ENCODE measurements around the gene CNTN1.

CNTN1 gene

GRCh38 chr12:41120211-41120610, 428.0 kb downstream of the CNTN1 start:
- DNase-seq, result no peak
- H3K4me3 ChIP-seq (ENCODE audit: low read depth, low read length), result no peak overlapping the region
- H3K27me3 ChIP-seq (ENCODE audit: insufficient read depth, low read depth, severe bottlenecking), result no peaks in the 10 kb centered on the region
- no peaks in the 10 kb centered on the region for H3K36me3 ChIP-seq
- H3K9me3 ChIP-seq (ENCODE audit: severe bottlenecking), result no peaks in the 10 kb centered on the region
- H3K27ac ChIP-seq, result no peak overlapping the region
- TF ChIP-seq, protein P1, sequence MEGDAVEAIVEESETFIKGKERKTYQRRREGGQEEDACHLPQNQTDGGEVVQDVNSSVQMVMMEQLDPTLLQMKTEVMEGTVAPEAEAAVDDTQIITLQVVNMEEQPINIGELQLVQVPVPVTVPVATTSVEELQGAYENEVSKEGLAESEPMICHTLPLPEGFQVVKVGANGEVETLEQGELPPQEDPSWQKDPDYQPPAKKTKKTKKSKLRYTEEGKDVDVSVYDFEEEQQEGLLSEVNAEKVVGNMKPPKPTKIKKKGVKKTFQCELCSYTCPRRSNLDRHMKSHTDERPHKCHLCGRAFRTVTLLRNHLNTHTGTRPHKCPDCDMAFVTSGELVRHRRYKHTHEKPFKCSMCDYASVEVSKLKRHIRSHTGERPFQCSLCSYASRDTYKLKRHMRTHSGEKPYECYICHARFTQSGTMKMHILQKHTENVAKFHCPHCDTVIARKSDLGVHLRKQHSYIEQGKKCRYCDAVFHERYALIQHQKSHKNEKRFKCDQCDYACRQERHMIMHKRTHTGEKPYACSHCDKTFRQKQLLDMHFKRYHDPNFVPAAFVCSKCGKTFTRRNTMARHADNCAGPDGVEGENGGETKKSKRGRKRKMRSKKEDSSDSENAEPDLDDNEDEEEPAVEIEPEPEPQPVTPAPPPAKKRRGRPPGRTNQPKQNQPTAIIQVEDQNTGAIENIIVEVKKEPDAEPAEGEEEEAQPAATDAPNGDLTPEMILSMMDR (IDR thresholded peaks at IDR 0.05; ENCODE audit: low read depth, low read length), result no peak

DNA sequence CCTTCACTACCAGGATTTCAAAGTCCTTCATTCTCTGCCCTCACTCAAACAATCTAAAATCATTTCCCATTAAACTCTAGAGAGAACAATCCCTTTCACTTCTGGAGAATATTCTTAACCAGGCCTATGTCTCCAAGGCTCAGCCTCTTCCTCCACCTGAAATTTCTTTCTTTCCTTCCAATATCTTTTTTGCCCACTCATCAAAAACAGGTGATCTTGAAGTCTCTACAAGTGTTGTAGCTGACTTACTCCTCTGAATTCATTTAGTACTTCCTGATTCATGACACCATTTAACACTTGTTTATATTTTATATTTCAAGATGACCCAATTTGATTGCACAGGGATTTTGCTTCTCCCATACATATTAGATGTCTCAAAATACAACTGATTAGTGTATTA, 429.1 kb downstream of the CNTN1 start:
- H3K9me3 ChIP-seq (ENCODE audit: severe bottlenecking), result no peaks in the 10 kb centered on the region
- no peak overlapping the region for H3K4me3 ChIP-seq (ENCODE audit: low read depth, low read length)
- no peaks in the 10 kb centered on the region for H3K36me3 ChIP-seq
- DNase-seq, result no peak
- TF ChIP-seq, protein P1 (IDR thresholded peaks at IDR 0.05; ENCODE audit: low read depth, low read length), result no peak
- H3K27ac ChIP-seq, result no peak overlapping the region
- no peaks in the 10 kb centered on the region for H3K27me3 ChIP-seq (ENCODE audit: insufficient read depth, low read depth, severe bottlenecking)
